K562 (cell line): ENCODE measurements around the gene LMO2. TPM values are rescaled to one million over a fixed set of nuclear protein-coding genes. Genes with fewer than 3 reads are reported as not detected.
"Not testable (repeated sequence)": the region's sequence is repeated elsewhere in the genome, so short reads cannot be mapped to it uniquely, and the experiment has no call there.

Source experiments
- ATAC-seq: fragments of 200-7000 bp; cut with Tn5 transposase; 3 replicates; pipeline ENCODE4 v1.9.1; 2020; ENCODE audit warnings: moderate library complexity
- BruUV-seq: library from RNA; stranded (reverse); fragments of 400-500 nt; replicated peaks from 2 replicates; lab custom pipeline; 2021; lab: Mats Ljungman, UMichigan
- CTCF ChIA-PET: fragments of 300-600 bp; formaldehyde crosslinking; extraction: SDS; loops from one replicate; lab custom pipeline; 2021; ENCODE audit warnings: low intra/inter-chr PET ratio; lab: Yijun Ruan, JAX
- POLR2A ChIA-PET: fragments of 300-600, 350-650 bp; sonication (Branson Sonifier 250); formaldehyde crosslinking; extraction: SDS; loops from one replicate; lab custom pipeline; 2021; ENCODE audit warnings: antibody characterized with exemption, inconsistent platforms; lab: Yijun Ruan, JAX
- DNase-seq, 4 experiments: peaks; one replicate each; pipeline versions ENCODE4 v3.0.0 to v3.0.0-alpha.2; 2011 to 2018; ENCODE audit warnings: low spot score in 3 of 4, mixed read lengths in 3 of 4; ENCODE audit errors: extremely low read depth in 1 of 4
- FAIRE-seq: peaks from 2 replicates; lab custom pipeline; 2011; peaks lifted over from hg19 to GRCh38; lab: Jason Lieb, UNC
- H2AFZ ChIP-seq: 2 replicates; pipeline ENCODE4 v1.6.0; 2011; ENCODE audit warnings: low read depth, low read length, control low read depth, inconsistent platforms
- H3K27ac ChIP-seq: fragments of 200-600 bp; 3 replicates; pipeline ENCODE4 v1.8.0; 2011; ENCODE audit warnings: low read depth, mild to moderate bottlenecking, control low read depth, inconsistent platforms, low read length, moderate library complexity, mixed read lengths; ENCODE audit errors: extremely low read depth
- H3K27me3 ChIP-seq, 2 experiments: fragments of 300-600 bp in 1 of 2; 2 replicates in 1 of 2; 3 replicates in 1 of 2; pipeline versions ENCODE4 v1.6.0 to v1.8.0; 2011; ENCODE audit warnings: inconsistent platforms in 2 of 2, low read length in 2 of 2, mild to moderate bottlenecking in 1 of 2, mixed read lengths in 1 of 2, moderate library complexity in 1 of 2; ENCODE audit not compliant: control insufficient read depth in 2 of 2, insufficient read depth in 2 of 2
- H3K36me3 ChIP-seq: fragments of 300-600 bp; 3 replicates; pipeline ENCODE4 v1.8.0; 2011; ENCODE audit warnings: mild to moderate bottlenecking, low read length, inconsistent platforms; ENCODE audit not compliant: control insufficient read depth, insufficient read depth
- H3K4me1 ChIP-seq, 2 experiments: fragments of 200-600 bp in 1 of 2; replicated peaks in 1 of 2; 2 replicates in 1 of 2; 3 replicates in 1 of 2; pipeline versions ENCODE4 v1.5.1 to v1.8.0; 2011; ENCODE audit warnings: inconsistent platforms in 2 of 2, low read length in 2 of 2, mild to moderate bottlenecking in 1 of 2, mixed read lengths in 1 of 2, moderate library complexity in 1 of 2; ENCODE audit not compliant: control insufficient read depth in 2 of 2, insufficient read depth in 2 of 2
- H3K4me2 ChIP-seq: 2 replicates; pipeline ENCODE4 v1.6.1; 2011; ENCODE audit warnings: low read length, control low read depth, inconsistent platforms, mixed read lengths; ENCODE audit not compliant: insufficient read depth
- H3K4me3 ChIP-seq: fragments of 200-600 bp; sonication (generic), shearing (Covaris generic); 2 replicates; pipeline ENCODE4 v1.5.1; 2016; ENCODE audit warnings: control low read depth, inconsistent platforms
- H3K79me2 ChIP-seq: fragments of 200-600 bp; 3 replicates; pipeline ENCODE4 v1.8.0; 2011; ENCODE audit warnings: low read length, inconsistent platforms; ENCODE audit not compliant: control insufficient read depth, insufficient read depth
- H3K9ac ChIP-seq, 2 experiments: 2 replicates each; pipeline versions ENCODE4 v1.6.0 to v1.6.1; 2011; ENCODE audit warnings: low read depth in 2 of 2, low read length in 2 of 2, control low read depth in 1 of 2, inconsistent platforms in 1 of 2, mild to moderate bottlenecking in 1 of 2, mixed read lengths in 1 of 2; ENCODE audit not compliant: insufficient read depth in 1 of 2
- H3K9me1 ChIP-seq: one replicate; pipeline ENCODE4 v1.6.0; 2011; ENCODE audit warnings: inconsistent platforms, mild to moderate bottlenecking, low read length, moderate library complexity; ENCODE audit not compliant: control insufficient read depth, insufficient read depth
- H3K9me3 ChIP-seq: replicated peaks from 2 replicates; pipeline ENCODE4 v1.5.1; 2011; ENCODE audit warnings: low read depth, low read length, inconsistent platforms; ENCODE audit not compliant: control insufficient read depth, insufficient read depth
- H4K20me1 ChIP-seq: replicated peaks from 2 replicates; pipeline ENCODE4 v1.6.1; 2011; ENCODE audit warnings: low read length, inconsistent platforms, mixed read lengths; ENCODE audit not compliant: control insufficient read depth, insufficient read depth
- ARID1B ChIP-seq: fragments of 450-650 bp; IDR thresholded peaks from 2 replicates; pipeline ENCODE4 v1.6.1; 2016; ENCODE audit warnings: antibody characterized with exemption, mild to moderate bottlenecking, inconsistent platforms
- ATF3 ChIP-seq, 2 experiments: fragments of 450-650 bp in 1 of 2; sonication (generic) in 1 of 2; formaldehyde crosslinking in 1 of 2; IDR thresholded peaks in 1 of 2; conservative IDR thresholded peaks in 1 of 2; 2 replicates each; pipeline versions ENCODE4 v1.6.1 to v1.8.1; 2016 to 2023; ENCODE audit warnings: mild to moderate bottlenecking in 2 of 2, moderate library complexity in 2 of 2, inconsistent platforms in 1 of 2, missing genetic modification reagents in 1 of 2
- CBFA2T2 ChIP-seq: fragments of 450-650 bp; conservative IDR thresholded peaks from 2 replicates; pipeline ENCODE4 v1.6.1; 2017; ENCODE audit warnings: mild to moderate bottlenecking
- CBFA2T3 ChIP-seq: fragments of 450-650 bp; IDR thresholded peaks from 2 replicates; pipeline ENCODE4 v1.6.1; 2017
- CBX1 ChIP-seq: sonication (generic); IDR thresholded peaks from 2 replicates; pipeline ENCODE4 v1.6.1; 2016; ENCODE audit warnings: antibody characterized with exemption, low read depth, mild to moderate bottlenecking
- CBX3 ChIP-seq, 2 experiments: IDR thresholded peaks; 1 replicate in 1 of 2; 2 replicates in 1 of 2; pipeline ENCODE4 v1.6.1; 2012; ENCODE audit warnings: inconsistent platforms in 2 of 2, low read length in 2 of 2, borderline replicate concordance in 1 of 2, control low read depth in 1 of 2
- CHAMP1 ChIP-seq: fragments of 450-650 bp; IDR thresholded peaks from 2 replicates; pipeline ENCODE4 v1.6.1; 2016; ENCODE audit warnings: mild to moderate bottlenecking
- FOSL1 ChIP-seq: fragments of 200-800 bp; sonication (Bioruptor generic); conservative IDR thresholded peaks from 2 replicates; pipeline ENCODE4 v1.6.1; 2016; ENCODE audit warnings: missing genetic modification characterization, missing compliant biosample characterization
- TAL1 ChIP-seq: fragments of 450-650 bp; IDR thresholded peaks from 2 replicates; pipeline ENCODE4 v1.6.1; 2016; ENCODE audit warnings: mild to moderate bottlenecking
- TRIM24 ChIP-seq, 2 experiments: fragments of 450-650 bp; IDR thresholded peaks; 2 replicates each; pipeline ENCODE4 v1.6.1; 2016
- TRIM28 ChIP-seq: fragments of 450-650 bp; IDR thresholded peaks from 2 replicates; pipeline ENCODE4 v1.6.1; 2017
- XRCC3 ChIP-seq: fragments of 450-650 bp; IDR thresholded peaks from 2 replicates; pipeline ENCODE4 v1.6.1; 2017; ENCODE audit warnings: mild to moderate bottlenecking, moderate library complexity
- ZEB2 ChIP-seq: fragments of 450-650 bp; IDR thresholded peaks from 2 replicates; pipeline ENCODE4 v1.6.1; 2016
- ZNF280A ChIP-seq: fragments of 450-650 bp; IDR thresholded peaks from 2 replicates; pipeline ENCODE4 v1.6.1; 2018; ENCODE audit warnings: mild to moderate bottlenecking, low read depth; ENCODE audit not compliant: partially characterized antibody
- ZNF395 ChIP-seq: fragments of 200-800 bp; sonication (Bioruptor generic); IDR thresholded peaks from 2 replicates; pipeline ENCODE4 v1.6.1; 2017; ENCODE audit warnings: missing genetic modification characterization, missing compliant biosample characterization
- whole genome bisulfite sequencing: fragments of 100-300 bp; shearing (Covaris generic); methylation state at CpG from one replicate; pipeline ENCODE4 v1.1.6; 2016; ENCODE audit warnings: low coverage, mixed read lengths; ENCODE audit not compliant: insufficient coverage; ENCODE audit errors: missing lambda C conversion rate; 5-methylcytosine and 5-hydroxymethylcytosine counted together
- in situ Hi-C: fragments of 300-500 bp; cut with MboI; formaldehyde crosslinking; loops from 4 replicates; pipeline ENCODE4 v1.15.0; 2018; ENCODE audit warnings: inconsistent platforms, mixed read lengths
- intact Hi-C: fragments of 100-400 bp; cut with micrococcal nuclease; formaldehyde crosslinking; loops from 2 replicates; pipeline ENCODE4 v1.14.2; 2022
- polyA plus RNA-seq, 8 experiments: library from polyadenylated mRNA; depleted of rRNA in 4 of 8; stranded (reverse) in 5 of 8; unstranded in 3 of 8; fragments of >200 nt; fragmentation: Nextera tagmentation in 2 of 8; fragmentation: Illumina TruSeq in 1 of 8; extraction: Ambion mirVana in 2 of 8; extraction: Trizol in 1 of 8; gene quantifications; 2 replicates each; pipeline versions ENCODE4 v1.2.1 to v1.2.3, GENCODE V29; 2011 to 2014; ENCODE audit warnings: inconsistent platforms in 1 of 8, missing spikeins in 1 of 8
- total RNA-seq, 7 experiments: library from RNA; depleted of rRNA in 6 of 7; stranded (reverse); fragments of >200 nt in 6 of 7; fragmentation: Illumina TruSeq in 2 of 7; extraction: Trizol in 2 of 7; gene quantifications; 2 replicates each; pipeline versions ENCODE4 v1.2.1 to v1.2.3, GENCODE V29; 2011 to 2021; ENCODE audit warnings: low replicate concordance in 1 of 7

LMO2 gene
- total and polyA plus RNA-seq, 9 of the 15 experiments (the other 6 are each of a cell fraction or from before 2014, with no cell fraction given), result 6.9 to 126 (median 91.5) TPM

GRCh38 chr11:33931739-33932366, 40.0 kb upstream of the LMO2 start:
- H3K79me2 ChIP-seq; H3K27ac ChIP-seq; H3K9ac ChIP-seq; H2AFZ ChIP-seq; in situ Hi-C loops; H3K36me3 ChIP-seq; H3K4me2 ChIP-seq; ATAC-seq; intact Hi-C loops; CTCF ChIA-PET; H3K27me3 ChIP-seq; H4K20me1 ChIP-seq; H3K4me3 ChIP-seq; BruUV-seq; DNase-seq; FAIRE-seq; H3K9me1 ChIP-seq; TF ChIP-seq ATF3 (CRISPR knock-in tag; conservative IDR thresholded peaks at IDR 0.05): not testable (repeated sequence)
- peaks cover 16 to 51% of the 10 kb centered on the region in 2 experiments; a peak in 4 of 5 replicates for H3K4me1 ChIP-seq
- 86% methylated on average over 12 of the region's 12 CpGs for WGBS
- POLR2A ChIA-PET, result interaction anchor here (1.5 kb wide), 1 partner anchor 21 kb away, joined by 3 read pairs; no protein-coding TSS in a partner anchor
- H3K9me3 ChIP-seq, result peaks cover 17% of the 10 kb centered on the region
- TF ChIP-seq ATF3 (IDR thresholded peaks at IDR 0.05) (peak; percentile 53), CBFA2T3 (peak; percentile 25; the same call in 1 of the 2 replicates), CHAMP1 (0 out of 2 replicates have a peak, but pooled peaks have one; percentile 19), TRIM24 (IDR thresholded peaks at IDR 0.05) (peak; percentile 74 to 75), ZEB2 (peak; percentile 82), CBX3 (IDR thresholded peaks at IDR 0.05; ENCODE audit: borderline replicate concordance in 1 of 2, low read length in 2 of 2) (peak in 1 of 2 experiments; percentile 95; a peak in 2 of 3 replicates), XRCC3 (peak; percentile 82; the same call in 1 of the 2 replicates), FOSL1 (tag) (peak; percentile 46; the same call in 1 of the 2 replicates), CBX1 (0 out of 2 replicates have a peak, but pooled peaks have one; percentile 62), ZNF395 (CRISPR knock-in tag) (peak; percentile 55; the same call in 1 of the 2 replicates), ARID1B (0 out of 2 replicates have a peak, but pooled peaks have one; percentile 36), TAL1 (peak; percentile 13; the same call in 1 of the 2 replicates), CBFA2T2 (peak; percentile 36), ZNF280A (peak; percentile 98), TRIM28 (peak; percentile 94)
